ENCODE results near the gene GALNT12.

Gene GALNT12

GRCh38 chr9:98864281-98865174 is 57.1 kb downstream of the GALNT12 start:
- DNase-seq, result no peak

DNA sequence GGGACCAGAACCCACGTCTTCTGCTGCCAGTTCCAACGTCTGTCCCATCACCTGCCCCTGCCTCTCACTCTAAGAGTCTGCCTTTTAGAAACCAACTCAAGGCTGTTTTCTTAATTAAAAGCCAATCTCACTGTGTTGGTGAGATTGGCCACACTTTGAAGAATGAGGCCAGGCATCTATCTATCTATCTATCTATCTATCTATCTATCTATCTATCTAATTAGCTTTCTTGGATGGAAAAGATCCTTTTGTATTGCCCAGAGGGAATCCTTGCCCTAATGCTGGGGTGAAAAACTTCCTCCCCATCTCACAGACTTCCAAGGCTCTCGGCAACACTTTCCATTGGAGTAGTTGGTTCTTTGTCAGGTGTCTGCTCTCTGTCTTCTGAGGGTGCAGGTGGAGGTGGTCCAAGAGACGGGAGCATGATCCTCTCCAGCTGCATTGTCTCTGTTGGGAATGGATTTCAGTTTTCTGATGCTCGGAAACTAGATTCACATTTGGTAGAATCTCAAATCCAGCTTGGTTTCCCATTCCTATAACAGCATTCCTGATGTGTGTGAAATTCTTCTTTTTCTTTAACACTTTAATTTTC is 57.9 kb downstream of the GALNT12 start:
- no peak for DNase-seq

DNA sequence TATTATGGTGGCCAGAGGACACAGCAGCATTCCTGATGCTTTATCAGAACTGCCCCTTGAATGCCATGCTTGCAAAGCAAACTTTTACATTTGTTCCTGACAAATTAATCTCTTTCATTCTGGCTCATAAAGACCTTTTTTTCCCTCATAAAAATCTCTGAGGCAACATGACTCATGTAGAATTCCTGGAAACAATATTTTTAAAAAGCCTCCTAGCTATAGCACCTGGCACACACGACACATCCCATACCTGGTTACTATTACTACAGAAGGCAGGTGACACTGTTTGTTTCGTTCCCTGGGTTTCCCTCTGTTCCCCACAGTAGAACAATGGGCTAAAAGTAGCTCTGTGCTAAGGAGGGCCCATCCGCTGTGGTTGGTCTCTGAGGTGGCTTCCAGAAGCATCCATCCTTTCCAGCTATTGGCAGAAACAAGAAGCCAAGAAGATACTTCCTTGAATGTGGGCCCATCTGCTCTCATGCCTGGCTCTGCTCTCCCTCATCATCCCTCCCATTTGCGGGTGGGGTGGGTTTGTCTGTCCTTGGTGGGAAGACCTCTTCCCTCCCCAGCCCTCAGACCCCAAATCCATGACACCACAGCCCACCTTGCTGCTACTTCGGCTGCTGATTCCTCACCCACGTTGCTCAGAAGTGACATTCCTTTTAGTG is 59.1 kb downstream of the GALNT12 start:
- no peak for DNase-seq

GRCh38 chr9:98867103-98867428 is 59.6 kb downstream of the GALNT12 start:
- DNase-seq, result no peak

- no peak for DNase-seq
These were observed 60.1 kb downstream of the GALNT12 start for GRCh38 chr9:98867429-98868168.

GRCh38 chr9:98869078-98869745 is 61.7 kb downstream of the GALNT12 start:
- DNase-seq, result no peak

- no peak for DNase-seq
These were observed 62.4 kb downstream of the GALNT12 start for GRCh38 chr9:98869866-98870265.

DNA sequence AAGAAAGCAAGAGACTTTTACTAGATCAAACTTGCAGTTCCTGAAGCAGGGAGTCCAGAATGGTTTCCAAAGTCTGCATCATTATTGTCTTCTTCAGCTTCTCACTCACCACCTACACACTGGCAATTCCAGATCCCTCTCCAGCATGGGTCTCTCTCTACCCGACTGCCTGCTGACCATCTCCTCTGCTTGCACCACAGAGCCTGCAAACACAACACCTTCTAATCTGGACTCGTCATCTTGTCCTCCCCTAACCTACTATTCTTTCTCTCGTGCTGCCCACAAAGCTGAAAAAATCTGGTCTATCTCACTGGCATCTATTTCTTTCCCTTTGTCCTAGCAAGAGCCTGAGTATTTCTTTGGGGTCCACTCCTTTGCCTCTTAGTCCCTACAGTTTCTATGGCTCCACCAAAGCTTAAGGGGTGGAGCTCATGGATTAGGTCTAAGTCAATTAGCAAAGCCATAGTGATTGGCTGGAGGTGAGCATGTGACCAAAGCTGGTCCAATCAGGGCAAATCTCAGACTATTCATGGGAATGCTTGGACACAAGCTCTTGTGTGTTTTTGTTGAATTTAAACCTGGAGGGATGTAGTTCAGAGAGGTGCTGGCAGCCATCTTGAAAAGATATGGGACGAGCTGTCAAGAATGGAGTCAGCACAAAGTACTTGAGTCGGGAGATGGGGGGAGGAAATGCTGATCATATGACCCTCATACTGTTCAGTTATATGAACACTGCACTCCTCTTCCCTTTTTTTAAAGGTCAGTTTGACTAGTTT is 63.5 kb downstream of the GALNT12 start:
- DNase-seq, result no peak

GRCh38 chr9:98871558-98872065 is 64.1 kb downstream of the GALNT12 start:
- no peak for DNase-seq

GRCh38 chr9:98873526-98873925 is 66.1 kb downstream of the GALNT12 start:
- no peak for DNase-seq

DNA sequence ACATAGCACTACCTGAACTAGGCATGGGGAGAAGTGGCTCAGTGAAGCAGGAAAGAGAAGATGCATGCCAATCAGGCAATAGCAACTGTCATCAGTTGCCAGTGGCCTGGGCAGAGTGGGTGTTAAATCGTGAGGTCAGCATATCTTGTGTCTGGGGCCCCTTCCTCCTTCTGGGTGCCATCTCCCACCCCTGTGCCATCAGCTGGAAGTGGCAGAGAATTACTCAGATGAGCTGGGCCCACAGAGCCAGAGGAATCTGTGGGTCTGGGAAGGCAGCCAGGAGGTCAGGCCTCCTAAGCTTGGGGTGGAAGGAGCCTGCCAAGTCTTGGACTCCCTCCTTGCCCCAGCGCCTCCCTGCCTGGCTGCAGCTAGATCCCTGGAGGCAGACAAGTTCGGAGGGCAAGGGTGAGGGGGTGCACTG is 66.5 kb downstream of the GALNT12 start:
- no peak for DNase-seq

- peak; percentile 9 for DNase-seq
These were observed 67.3 kb downstream of the GALNT12 start for GRCh38 chr9:98874721-98875255.

DNA sequence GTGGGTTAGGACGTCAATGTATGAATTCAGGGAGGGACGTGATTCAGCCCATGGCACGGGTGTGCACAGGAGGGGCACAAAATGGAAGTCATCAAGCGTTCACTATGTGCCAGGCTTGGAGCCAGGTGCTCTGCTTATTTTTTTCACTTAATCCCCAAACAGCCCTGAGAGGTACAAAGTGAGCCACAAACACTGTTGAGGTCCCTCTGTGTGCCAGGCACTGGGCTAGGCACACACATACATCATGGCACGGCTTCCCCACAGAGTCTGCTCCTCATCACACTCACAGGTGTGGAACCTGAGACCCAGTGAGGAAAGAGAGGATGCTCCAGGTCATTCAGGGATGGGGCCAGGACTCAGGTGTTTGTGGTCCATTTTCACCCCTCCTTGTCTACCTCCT is 68.1 kb downstream of the GALNT12 start:
- DNase-seq, result peak; percentile 24

DNA sequence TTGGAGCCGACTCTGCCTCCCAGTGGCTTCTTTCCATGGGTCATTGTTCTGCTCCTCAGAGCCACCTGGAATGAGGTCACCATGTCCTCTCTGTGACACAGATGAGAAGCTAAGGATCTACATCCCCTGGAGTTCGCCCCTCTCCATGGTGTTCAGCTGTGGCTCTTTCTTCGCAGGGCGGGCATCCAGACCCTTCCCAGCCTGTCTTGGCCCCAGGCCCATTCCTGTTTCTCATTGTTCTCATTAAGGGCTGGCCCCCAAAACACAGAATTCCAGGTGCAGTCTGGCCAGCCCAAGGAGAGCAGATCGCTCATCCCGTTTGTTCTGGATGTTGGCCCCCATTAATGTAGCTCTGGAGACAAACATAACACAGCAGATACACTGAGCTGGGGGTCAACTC is 69.8 kb downstream of the GALNT12 start:
- no peak for DNase-seq

- DNase-seq, result peak; percentile 21
These were observed 71.9 kb downstream of the GALNT12 start for GRCh38 chr9:98879094-98879962.

- DNase-seq, result peak; percentile 15
These were observed 72.5 kb downstream of the GALNT12 start for GRCh38 chr9:98879963-98880310.

DNA sequence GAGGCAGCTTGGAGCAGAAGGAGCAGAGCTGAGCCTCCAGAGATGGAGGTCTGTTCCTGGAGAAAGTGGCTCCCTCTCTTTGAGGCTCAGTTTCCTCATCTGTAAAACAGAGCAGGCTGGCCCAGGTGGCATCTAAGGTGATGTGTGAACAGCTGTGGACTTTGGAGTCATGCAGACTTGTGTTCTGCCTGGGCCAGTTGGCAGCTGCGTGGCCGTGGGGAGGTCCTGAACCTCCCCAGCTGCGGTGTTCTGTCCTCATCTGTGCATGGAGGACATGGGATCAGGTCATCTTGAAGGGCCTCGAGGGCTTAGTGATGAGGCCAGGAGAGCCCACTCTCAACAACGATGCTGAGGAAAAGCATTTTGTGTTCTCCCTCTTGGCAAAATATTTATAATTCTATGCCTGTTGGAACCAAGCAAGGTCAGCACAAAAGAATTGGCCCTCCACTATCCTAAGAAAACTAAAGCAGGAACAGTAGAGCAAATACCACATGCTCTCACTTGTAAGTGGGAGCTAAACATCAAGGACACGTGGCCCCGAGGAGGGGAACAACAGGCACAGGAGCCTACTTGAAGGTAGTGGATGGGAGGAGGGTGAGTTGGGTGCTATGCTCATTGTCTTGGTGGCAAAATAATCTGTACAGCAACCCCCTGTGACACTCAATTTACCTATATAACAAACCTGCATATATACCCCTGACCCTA is 73.0 kb downstream of the GALNT12 start:
- peak; percentile 24 for DNase-seq

- no peak for DNase-seq
These were observed 73.9 kb downstream of the GALNT12 start for GRCh38 chr9:98881356-98881755.

- peak; percentile 3 for DNase-seq
These were observed 74.5 kb downstream of the GALNT12 start for GRCh38 chr9:98881836-98882568.
